Sigmoid colon (tissue), 4 donors: ENCODE data around the gene FAM83G.

Source experiments
- POLR2AphosphoS5 ChIP-seq, 4 donors: sonication (generic); formaldehyde crosslinking; IDR thresholded peaks; one replicate each; pipeline ENCODE4 v1.6.1; 2017; ENCODE audit warnings: antibody characterized with exemption in 4 of 4
- TF ChIP-seq, protein P1 (sequence below), 4 experiments: fragments of 450-650 bp in 3 of 4; fragments of 200-600 bp in 1 of 4; IDR thresholded peaks; one replicate each; pipeline ENCODE4 v1.5.1; 2016 to 2019; ENCODE audit warnings: antibody characterized with exemption in 4 of 4, mild to moderate bottlenecking in 3 of 4, moderate library complexity in 2 of 4

DNA sequence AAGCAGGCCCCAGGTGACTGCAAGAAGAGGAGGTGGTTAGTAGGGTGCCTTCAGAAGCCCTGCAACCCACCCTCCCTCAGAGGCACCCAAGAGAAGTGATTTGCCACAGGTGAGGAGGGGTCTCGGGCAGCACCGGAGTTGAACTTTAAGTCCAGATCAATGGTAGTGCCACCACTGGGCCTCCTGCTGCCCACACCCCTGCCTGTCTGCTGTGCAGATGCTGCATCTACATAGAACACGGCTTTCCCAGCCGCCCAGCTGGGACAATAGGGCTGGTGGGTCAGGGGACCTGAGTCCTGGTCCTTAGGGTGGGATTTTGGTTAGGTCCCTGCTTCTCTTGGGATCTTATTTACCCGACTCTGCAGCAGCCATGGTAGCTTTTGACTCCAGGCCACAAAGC lies 17.6 kb upstream of the FAM83G start:
- TF ChIP-seq POLR2AphosphoS5 (IDR thresholded peaks at IDR 0.05): no peak
- TF ChIP-seq, protein P1, sequence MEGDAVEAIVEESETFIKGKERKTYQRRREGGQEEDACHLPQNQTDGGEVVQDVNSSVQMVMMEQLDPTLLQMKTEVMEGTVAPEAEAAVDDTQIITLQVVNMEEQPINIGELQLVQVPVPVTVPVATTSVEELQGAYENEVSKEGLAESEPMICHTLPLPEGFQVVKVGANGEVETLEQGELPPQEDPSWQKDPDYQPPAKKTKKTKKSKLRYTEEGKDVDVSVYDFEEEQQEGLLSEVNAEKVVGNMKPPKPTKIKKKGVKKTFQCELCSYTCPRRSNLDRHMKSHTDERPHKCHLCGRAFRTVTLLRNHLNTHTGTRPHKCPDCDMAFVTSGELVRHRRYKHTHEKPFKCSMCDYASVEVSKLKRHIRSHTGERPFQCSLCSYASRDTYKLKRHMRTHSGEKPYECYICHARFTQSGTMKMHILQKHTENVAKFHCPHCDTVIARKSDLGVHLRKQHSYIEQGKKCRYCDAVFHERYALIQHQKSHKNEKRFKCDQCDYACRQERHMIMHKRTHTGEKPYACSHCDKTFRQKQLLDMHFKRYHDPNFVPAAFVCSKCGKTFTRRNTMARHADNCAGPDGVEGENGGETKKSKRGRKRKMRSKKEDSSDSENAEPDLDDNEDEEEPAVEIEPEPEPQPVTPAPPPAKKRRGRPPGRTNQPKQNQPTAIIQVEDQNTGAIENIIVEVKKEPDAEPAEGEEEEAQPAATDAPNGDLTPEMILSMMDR (IDR thresholded peaks at IDR 0.05): no peak
